ENCODE results near the gene DCAF7. TPM values are rescaled to one million over a fixed set of nuclear protein-coding genes. Genes with fewer than 3 reads are reported as not detected.

The DCAF7 gene
- total RNA-seq, 1 donor from 2014 or later: 47.0 TPM

DNA sequence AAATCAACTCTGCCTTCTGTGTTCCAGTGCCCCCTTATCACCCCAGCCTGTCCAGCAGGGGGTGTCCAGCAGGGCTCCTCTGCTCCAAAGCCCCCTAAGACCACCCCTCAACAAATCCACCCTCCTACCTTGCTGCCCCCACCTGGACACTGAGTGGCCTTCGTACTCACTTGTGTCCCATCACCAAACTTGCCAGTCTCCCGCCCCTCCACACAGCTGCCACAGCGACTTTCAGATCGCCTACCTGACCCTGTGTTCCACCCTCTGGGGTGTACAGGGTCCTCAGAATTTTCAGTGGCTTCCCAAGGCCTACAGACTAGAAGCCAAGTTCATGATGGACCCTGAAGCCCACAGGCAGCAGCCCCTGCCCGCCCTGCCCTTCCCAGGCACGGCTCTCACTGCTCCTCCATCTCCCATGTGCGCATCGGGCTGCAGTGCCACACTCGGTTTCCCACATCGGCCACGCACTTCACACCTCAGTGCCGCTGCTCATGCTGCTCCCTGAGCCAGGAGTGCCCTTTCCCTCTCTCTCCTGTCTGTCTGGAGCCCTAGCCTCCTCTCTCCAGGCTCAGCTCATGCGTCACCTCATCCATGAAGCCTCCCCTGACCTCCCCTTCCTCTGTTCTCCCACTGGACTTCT lies 15.3 kb upstream of the DCAF7 start:
- no peak for DNase-seq (ENCODE audit: low read depth)
- TF ChIP-seq, protein P1, sequence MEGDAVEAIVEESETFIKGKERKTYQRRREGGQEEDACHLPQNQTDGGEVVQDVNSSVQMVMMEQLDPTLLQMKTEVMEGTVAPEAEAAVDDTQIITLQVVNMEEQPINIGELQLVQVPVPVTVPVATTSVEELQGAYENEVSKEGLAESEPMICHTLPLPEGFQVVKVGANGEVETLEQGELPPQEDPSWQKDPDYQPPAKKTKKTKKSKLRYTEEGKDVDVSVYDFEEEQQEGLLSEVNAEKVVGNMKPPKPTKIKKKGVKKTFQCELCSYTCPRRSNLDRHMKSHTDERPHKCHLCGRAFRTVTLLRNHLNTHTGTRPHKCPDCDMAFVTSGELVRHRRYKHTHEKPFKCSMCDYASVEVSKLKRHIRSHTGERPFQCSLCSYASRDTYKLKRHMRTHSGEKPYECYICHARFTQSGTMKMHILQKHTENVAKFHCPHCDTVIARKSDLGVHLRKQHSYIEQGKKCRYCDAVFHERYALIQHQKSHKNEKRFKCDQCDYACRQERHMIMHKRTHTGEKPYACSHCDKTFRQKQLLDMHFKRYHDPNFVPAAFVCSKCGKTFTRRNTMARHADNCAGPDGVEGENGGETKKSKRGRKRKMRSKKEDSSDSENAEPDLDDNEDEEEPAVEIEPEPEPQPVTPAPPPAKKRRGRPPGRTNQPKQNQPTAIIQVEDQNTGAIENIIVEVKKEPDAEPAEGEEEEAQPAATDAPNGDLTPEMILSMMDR (IDR thresholded peaks at IDR 0.05; ENCODE audit: insufficient read depth, low read length, poor library complexity, severe bottlenecking): no peak
- no peaks in the 10 kb centered on the region for H3K36me3 ChIP-seq (ENCODE audit: control insufficient read depth, insufficient read depth, low read length)
- H3K4me3 ChIP-seq (ENCODE audit: low read depth, low read length): no peak overlapping the region
- peaks cover 29% of the 10 kb centered on the region for H3K27me3 ChIP-seq (ENCODE audit: control insufficient read depth, insufficient read depth, low read length)

DNA sequence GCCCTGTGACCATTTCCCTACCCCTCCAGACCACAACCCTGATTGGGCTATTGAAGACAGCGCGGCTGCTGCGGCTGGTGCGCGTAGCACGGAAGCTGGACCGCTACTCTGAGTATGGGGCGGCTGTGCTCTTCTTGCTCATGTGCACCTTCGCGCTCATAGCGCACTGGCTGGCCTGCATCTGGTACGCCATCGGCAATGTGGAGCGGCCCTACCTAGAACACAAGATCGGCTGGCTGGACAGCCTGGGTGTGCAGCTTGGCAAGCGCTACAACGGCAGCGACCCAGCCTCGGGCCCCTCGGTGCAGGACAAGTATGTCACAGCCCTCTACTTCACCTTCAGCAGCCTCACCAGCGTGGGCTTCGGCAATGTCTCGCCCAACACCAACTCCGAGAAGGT lies 14.6 kb upstream of the DCAF7 start:
- TF ChIP-seq, protein P1 (IDR thresholded peaks at IDR 0.05; ENCODE audit: insufficient read depth, low read length, poor library complexity, severe bottlenecking): no peak
- peaks cover 30% of the 10 kb centered on the region for H3K27me3 ChIP-seq (ENCODE audit: control insufficient read depth, insufficient read depth, low read length)
- H3K36me3 ChIP-seq (ENCODE audit: control insufficient read depth, insufficient read depth, low read length): no peaks in the 10 kb centered on the region
- DNase-seq (ENCODE audit: low read depth): no peak
- no peak overlapping the region for H3K4me3 ChIP-seq (ENCODE audit: low read depth, low read length)

DNA sequence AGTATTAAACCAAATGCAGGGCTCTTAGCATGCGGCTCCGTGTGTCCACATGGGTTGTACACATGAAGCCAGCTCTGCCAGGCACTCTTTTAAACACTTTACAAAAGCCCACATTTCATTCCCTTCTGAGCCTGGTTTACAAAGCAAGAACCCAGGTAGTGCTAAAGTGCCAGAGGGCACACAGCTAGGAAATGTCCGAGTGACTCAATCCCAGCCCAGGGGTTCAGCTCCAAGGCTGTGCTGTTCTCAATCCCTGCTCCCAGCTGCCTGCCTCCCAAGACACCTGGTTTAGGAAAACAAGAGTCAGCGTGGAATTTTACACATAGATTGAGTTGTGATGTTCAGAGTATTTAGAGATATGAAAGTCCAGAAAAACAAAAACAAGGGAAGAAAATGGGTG lies 13.3 kb upstream of the DCAF7 start:
- no peak for DNase-seq (ENCODE audit: low read depth)
- Histone ChIP-seq H3K36me3 (ENCODE audit: control insufficient read depth, insufficient read depth, low read length) (no peaks in the 10 kb centered on the region), H3K27me3 (ENCODE audit: control insufficient read depth, insufficient read depth, low read length) (peaks cover 33% of the 10 kb centered on the region), H3K4me3 (ENCODE audit: low read depth, low read length) (no peak overlapping the region)
- TF ChIP-seq, protein P1 (IDR thresholded peaks at IDR 0.05; ENCODE audit: insufficient read depth, low read length, poor library complexity, severe bottlenecking): no peak

DNA sequence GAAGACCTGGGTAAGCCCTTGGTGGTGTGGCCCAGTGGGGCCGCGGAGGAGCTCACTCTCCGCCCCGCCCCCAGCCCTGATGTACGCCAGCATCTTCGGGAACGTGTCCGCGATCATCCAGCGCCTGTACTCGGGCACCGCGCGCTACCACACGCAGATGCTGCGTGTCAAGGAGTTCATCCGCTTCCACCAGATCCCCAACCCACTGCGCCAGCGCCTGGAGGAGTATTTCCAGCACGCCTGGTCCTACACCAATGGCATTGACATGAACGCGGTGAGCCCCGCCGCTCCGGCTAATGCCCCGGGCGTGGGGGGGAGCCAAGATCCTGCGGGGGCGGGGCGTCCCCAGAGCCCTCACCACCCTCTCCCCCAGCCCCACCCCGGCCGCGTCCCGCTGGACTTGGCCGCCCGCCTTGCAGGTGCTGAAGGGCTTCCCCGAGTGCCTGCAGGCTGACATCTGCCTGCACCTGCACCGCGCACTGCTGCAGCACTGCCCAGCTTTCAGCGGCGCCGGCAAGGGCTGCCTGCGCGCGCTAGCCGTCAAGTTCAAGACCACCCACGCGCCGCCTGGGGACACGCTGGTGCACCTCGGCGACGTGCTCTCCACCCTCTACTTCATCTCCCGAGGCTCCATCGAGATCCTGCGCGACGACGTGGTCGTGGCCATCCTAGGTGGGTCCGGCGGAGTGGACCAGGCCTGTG lies 12.1 kb upstream of the DCAF7 start:
- Histone ChIP-seq H3K4me3 (ENCODE audit: low read depth, low read length) (no peak overlapping the region), H3K27me3 (ENCODE audit: control insufficient read depth, insufficient read depth, low read length) (peaks cover 30% of the 10 kb centered on the region), H3K36me3 (ENCODE audit: control insufficient read depth, insufficient read depth, low read length) (no peaks in the 10 kb centered on the region)
- DNase-seq (ENCODE audit: low read depth): no peak
- TF ChIP-seq, protein P1 (IDR thresholded peaks at IDR 0.05; ENCODE audit: insufficient read depth, low read length, poor library complexity, severe bottlenecking): no peak

DNA sequence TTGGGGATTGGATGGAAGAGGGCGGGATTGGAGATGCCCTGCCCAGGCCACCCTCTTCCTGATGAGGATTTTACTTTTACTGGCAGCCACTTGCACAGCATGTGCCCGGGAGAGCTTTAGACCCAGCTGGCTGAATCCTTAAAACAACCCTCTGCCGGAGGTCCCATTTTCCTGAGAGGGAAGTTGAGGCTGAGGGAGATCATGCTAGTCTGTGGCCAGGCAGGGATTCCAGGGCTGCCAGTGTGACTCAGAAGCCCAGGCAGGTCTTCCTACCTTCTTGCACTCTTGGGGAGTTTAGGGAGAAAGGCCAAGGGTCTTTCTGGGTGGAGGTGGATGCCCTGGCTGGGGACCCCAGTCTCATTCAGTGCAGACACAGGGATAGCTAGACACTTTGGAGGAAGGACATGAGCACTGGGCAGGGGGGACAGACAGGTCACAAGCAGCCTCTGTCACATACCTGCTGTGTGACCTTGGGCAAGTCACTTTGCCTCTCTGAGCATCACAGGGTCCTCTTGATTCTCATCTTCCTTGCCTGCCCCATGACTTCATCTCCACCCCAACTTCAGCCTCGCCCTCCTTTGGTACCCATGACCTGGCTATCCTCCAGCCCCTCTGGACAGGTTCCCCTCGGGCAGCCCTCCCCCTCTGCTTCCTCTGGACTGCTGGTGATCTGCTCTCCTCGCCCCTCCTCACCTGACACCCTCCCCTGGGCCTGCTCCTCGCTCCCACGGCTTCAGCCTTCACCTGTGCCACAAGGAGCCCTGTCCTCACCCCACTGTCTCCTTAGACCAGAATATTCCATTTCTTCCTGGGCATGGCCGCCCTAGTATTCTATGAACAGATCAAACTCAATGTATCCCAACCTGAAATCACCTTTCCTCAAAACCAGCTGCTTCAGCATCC lies 11.3 kb upstream of the DCAF7 start:
- H3K36me3 ChIP-seq (ENCODE audit: control insufficient read depth, insufficient read depth, low read length): no peaks in the 10 kb centered on the region
- no peak overlapping the region for H3K4me3 ChIP-seq (ENCODE audit: low read depth, low read length)
- H3K27me3 ChIP-seq (ENCODE audit: control insufficient read depth, insufficient read depth, low read length): peaks cover 30% of the 10 kb centered on the region

More for the DNA sequence above, 11.3 kb upstream of the DCAF7 start:
- DNase-seq (ENCODE audit: low read depth): no peak
- TF ChIP-seq, protein P1 (IDR thresholded peaks at IDR 0.05; ENCODE audit: insufficient read depth, low read length, poor library complexity, severe bottlenecking): no peak
